Measurements from ENCODE around the gene RGS11.

The RGS11 gene

DNA sequence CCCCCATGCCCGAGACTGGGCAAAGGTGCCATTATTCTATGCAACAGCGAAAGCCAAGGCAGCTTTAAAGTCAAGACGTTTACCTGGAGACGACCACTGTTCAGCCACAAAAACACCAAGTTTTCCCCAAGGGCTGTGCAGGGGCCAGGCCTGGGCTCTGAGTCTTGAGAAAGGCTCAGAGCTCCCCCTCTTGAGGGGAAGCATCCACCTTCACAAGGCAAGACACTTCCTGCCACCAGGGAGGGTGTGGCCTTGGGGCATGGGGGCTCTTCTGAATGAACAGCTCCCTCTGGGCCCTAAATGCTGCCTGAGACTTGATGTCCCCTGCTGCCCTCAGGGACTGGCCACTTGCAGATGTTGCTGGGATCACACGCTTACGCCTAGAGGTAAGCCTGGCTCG, 33.7 kb upstream of the RGS11 start:
- no peak overlapping the region for H3K4me3 ChIP-seq (ENCODE audit: control insufficient read depth, low read depth, low read length)
- no peak for DNase-seq (ENCODE audit: low read depth)
- TF ChIP-seq, protein P1, sequence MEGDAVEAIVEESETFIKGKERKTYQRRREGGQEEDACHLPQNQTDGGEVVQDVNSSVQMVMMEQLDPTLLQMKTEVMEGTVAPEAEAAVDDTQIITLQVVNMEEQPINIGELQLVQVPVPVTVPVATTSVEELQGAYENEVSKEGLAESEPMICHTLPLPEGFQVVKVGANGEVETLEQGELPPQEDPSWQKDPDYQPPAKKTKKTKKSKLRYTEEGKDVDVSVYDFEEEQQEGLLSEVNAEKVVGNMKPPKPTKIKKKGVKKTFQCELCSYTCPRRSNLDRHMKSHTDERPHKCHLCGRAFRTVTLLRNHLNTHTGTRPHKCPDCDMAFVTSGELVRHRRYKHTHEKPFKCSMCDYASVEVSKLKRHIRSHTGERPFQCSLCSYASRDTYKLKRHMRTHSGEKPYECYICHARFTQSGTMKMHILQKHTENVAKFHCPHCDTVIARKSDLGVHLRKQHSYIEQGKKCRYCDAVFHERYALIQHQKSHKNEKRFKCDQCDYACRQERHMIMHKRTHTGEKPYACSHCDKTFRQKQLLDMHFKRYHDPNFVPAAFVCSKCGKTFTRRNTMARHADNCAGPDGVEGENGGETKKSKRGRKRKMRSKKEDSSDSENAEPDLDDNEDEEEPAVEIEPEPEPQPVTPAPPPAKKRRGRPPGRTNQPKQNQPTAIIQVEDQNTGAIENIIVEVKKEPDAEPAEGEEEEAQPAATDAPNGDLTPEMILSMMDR (conservative IDR thresholded peaks at IDR 0.05; ENCODE audit: control insufficient read depth, insufficient read depth, low read depth, low read length): no peak

DNA sequence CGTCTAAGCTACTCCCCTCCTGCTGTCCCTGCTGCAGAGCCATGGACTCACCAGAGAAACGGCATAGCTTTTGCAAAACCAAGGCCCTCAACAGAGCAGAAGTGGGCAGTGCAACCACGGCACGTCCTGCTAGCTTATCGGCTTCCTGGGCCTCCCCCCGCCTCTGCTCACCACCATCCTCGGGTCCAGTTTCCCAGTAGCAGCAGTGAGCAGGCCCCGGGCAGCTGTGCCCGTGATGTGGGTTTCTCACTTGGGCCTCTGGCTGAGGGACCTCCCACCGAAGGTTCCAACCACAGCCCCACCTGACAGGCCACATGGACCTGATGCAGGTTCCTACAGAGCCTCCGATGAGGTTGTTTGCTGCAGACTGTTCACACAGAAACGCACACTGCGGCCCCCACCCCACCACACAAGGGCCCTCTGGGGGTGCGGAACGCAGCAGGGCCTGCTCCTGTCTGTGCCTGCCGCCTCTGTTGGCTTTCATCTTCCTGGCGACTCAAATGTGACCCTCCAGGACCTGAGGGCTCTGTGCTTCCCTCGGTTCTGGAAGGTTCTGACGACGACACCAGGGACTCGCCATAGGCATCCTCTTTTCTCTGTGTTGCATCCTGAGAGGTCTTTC, 32.1 kb upstream of the RGS11 start:
- TF ChIP-seq, protein P1 (conservative IDR thresholded peaks at IDR 0.05; ENCODE audit: control insufficient read depth, insufficient read depth, low read depth, low read length): no peak
- DNase-seq (ENCODE audit: low read depth): no peak
- no peak overlapping the region for H3K4me3 ChIP-seq (ENCODE audit: control insufficient read depth, low read depth, low read length)

DNA sequence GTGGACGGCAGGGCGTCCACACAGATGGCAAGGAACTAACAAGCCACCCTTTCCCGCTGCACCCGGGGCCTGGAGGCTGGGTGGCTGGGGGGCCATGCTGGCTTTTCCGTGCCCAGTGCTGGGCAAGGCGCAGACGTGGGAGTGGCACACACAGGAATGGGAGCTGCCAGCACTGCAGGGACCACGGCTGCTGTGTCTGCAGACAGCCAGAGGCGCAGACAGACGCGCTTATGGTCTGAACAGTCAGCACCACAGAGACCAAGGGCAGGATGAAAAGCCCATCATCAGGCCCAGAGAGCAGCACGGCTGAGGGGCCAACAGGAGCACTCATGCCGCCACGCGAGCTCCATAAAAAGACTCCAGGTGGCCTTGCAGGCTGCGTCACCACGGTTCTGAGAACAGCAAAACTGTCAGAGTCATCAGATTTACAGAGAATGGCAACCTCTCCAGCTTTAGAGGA, 31.2 kb upstream of the RGS11 start:
- TF ChIP-seq, protein P1 (conservative IDR thresholded peaks at IDR 0.05; ENCODE audit: control insufficient read depth, insufficient read depth, low read depth, low read length): no peak
- no peak overlapping the region for H3K4me3 ChIP-seq (ENCODE audit: control insufficient read depth, low read depth, low read length)
- no peak for DNase-seq (ENCODE audit: low read depth)

DNA sequence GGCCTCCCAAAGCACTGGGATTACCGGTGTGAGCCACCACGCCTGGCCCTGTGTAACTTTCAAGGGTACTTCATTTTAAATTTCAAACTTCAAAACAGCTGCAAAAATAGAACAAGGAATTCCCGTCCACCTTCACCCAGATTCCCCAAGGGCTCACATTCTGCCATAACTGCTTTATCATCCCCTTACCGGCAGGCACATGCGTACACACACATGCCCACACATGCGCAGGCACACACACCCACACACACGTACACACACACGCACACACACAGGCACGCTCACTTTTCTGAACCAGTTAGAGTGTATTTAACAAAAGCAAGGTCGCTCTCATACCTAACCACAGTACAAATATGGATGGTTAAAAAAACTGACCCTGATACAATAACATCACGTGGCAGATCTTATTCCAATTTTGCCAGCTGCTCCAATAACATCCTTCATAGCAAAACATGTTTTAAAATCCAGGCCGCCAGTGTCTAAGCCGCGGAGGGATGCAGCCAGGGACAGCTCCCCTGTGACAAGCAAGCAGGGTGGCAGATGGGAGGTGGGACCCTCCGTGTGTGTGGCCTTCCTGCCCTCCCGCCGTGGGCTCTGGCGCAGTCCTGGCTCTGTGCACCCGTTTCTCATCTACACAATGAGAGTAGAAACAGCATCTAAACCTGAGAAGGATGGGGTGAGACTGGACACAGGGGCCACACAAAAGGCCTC, 30.3 kb upstream of the RGS11 start:
- DNase-seq (ENCODE audit: low read depth): peak; percentile 9
- TF ChIP-seq, protein P1 (conservative IDR thresholded peaks at IDR 0.05; ENCODE audit: control insufficient read depth, insufficient read depth, low read depth, low read length): no peak
- H3K4me3 ChIP-seq (ENCODE audit: control insufficient read depth, low read depth, low read length): no peak overlapping the region

DNA sequence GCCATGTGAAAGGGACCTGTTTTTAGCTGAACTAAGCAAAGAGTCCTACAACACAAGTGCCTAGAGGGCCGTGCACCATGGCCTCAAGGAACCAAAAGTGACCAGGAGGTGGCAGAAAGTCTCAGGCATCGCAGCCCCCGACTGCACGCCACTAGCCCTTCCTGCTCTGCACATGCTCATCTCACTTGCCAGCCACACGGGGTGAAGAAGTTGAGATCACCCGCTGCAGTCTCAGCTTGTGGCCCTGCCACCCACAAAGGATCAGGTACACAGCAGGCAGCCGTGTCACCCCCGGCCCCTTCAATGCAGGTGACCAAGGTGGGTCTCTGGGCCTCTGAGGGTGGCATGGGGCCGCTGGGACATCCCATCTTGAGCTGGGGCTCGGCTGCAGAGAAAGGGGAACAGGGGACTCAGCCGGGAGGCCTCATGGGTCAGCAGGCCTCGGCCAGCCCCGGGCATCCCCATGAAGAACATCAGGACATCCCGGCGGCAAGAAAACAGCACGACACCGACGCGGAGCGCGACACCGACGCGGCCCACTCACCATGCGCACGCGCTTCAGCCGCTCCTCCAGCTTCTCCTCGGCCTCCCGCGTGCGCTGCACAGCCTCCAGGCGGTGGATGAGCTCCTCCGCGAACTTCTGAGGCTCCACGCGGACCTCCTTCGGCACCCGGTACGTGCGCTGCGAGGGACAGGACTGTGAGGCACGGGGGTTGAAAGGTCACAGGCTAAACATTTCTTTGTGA, 28.2 kb upstream of the RGS11 start:
- peak; percentile 5 for DNase-seq (ENCODE audit: low read depth)
- TF ChIP-seq, protein P1 (conservative IDR thresholded peaks at IDR 0.05; ENCODE audit: control insufficient read depth, insufficient read depth, low read depth, low read length): no peak
- no peak overlapping the region for H3K4me3 ChIP-seq (ENCODE audit: control insufficient read depth, low read depth, low read length)

DNA sequence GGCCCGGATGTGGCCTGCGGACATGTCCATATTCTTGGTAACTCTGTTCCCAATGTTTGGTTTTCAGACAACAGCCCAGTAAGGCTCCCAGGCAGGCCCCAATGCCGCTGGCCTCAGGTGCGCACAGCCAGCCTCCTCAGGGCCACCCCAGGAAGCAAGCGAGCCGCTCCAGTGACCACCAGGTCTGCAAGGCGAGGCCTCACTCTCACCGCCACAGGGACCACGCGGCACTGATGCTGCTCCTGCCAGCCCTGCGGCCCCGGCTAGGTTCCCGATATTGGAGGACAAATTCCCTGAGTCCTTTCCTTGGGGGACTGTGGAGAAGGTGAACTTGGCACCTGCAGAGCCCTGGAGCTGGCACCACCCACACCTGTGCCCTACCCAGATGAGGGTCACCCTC, 26.2 kb upstream of the RGS11 start:
- no peak overlapping the region for H3K4me3 ChIP-seq (ENCODE audit: control insufficient read depth, low read depth, low read length)
- no peak for DNase-seq (ENCODE audit: low read depth)
- TF ChIP-seq, protein P1 (conservative IDR thresholded peaks at IDR 0.05; ENCODE audit: control insufficient read depth, insufficient read depth, low read depth, low read length): no peak
